Measurements from ENCODE around the gene MAST4.
"Not testable (repeated sequence)": the region's sequence is repeated elsewhere in the genome, so short reads cannot be mapped to it uniquely, and the experiment has no call there.

Gene MAST4

GRCh38 chr5:67118050-67118620 lies 521.9 kb downstream of the MAST4 start:
- no peak for TF ChIP-seq CTCF (IDR thresholded peaks at IDR 0.05; ENCODE audit: insufficient read depth, low read depth, low read length, missing control alignments)
- DNase-seq (ENCODE audit: low read depth), result no peak
- no peak overlapping the region for H3K4me3 ChIP-seq (ENCODE audit: low read depth, low read length)

GRCh38 chr5:67119010-67119409 lies 522.8 kb downstream of the MAST4 start:
- TF ChIP-seq CTCF (IDR thresholded peaks at IDR 0.05; ENCODE audit: insufficient read depth, low read depth, low read length, missing control alignments), result no peak
- H3K4me3 ChIP-seq (ENCODE audit: low read depth, low read length), result no peak overlapping the region
- DNase-seq (ENCODE audit: low read depth), result no peak

GRCh38 chr5:67120032-67120431 lies 523.8 kb downstream of the MAST4 start:
- no peak for DNase-seq (ENCODE audit: low read depth)
- no peak overlapping the region for H3K4me3 ChIP-seq (ENCODE audit: low read depth, low read length)
- TF ChIP-seq CTCF (IDR thresholded peaks at IDR 0.05; ENCODE audit: insufficient read depth, low read depth, low read length, missing control alignments), result no peak

GRCh38 chr5:67123819-67124218 lies 527.6 kb downstream of the MAST4 start:
- no peak for TF ChIP-seq CTCF (IDR thresholded peaks at IDR 0.05; ENCODE audit: insufficient read depth, low read depth, low read length, missing control alignments)
- no peak for DNase-seq (ENCODE audit: low read depth)
- H3K4me3 ChIP-seq (ENCODE audit: low read depth, low read length), result no peak overlapping the region

GRCh38 chr5:67124556-67124955 lies 528.4 kb downstream of the MAST4 start:
- no peak for TF ChIP-seq CTCF (IDR thresholded peaks at IDR 0.05; ENCODE audit: insufficient read depth, low read depth, low read length, missing control alignments)
- H3K4me3 ChIP-seq (ENCODE audit: low read depth, low read length), result no peak overlapping the region
- no peak for DNase-seq (ENCODE audit: low read depth)

GRCh38 chr5:67127347-67127895 lies 531.2 kb downstream of the MAST4 start:
- not testable (repeated sequence) for H3K4me3 ChIP-seq (ENCODE audit: low read depth, low read length); DNase-seq (ENCODE audit: low read depth)

- no peak for TF ChIP-seq CTCF (IDR thresholded peaks at IDR 0.05; ENCODE audit: insufficient read depth, low read depth, low read length, missing control alignments)
- H3K4me3 ChIP-seq (ENCODE audit: low read depth, low read length), result no peak overlapping the region
- DNase-seq (ENCODE audit: low read depth), result no peak
Measured at GRCh38 chr5:67129768-67130167, 533.6 kb downstream of the MAST4 start.

Data from GM12865 (cell line).